Measurements from ENCODE around the gene NEXN.

GRCh38 chr1:77900687-77901293 is 12.4 kb downstream of the NEXN start:
- peak in 3 of 4 experiments; percentile 38 to 67 (median 51) for TF ChIP-seq CTCF (IDR thresholded peaks at IDR 0.05)
- TF ChIP-seq POLR2A (IDR thresholded peaks at IDR 0.05), result no peak

Measured in prostate gland (tissue), 2 donors.